GM21515 (cell line): ENCODE data around the gene ARHGAP5.

Source experiments
- ATAC-seq: cut with Tn5 transposase; IDR thresholded peaks from one replicate; pipeline ENCODE4 v1.9.1; 2021; ENCODE audit not compliant: unreplicated experiment

ARHGAP5 gene

GRCh38 chr14:32166924-32167323, 89.8 kb downstream of the ARHGAP5 start:
- no peak for ATAC-seq

GRCh38 chr14:32167907-32168306, 90.8 kb downstream of the ARHGAP5 start:
- ATAC-seq, result no peak

- ATAC-seq, result no peak
These were observed 92.1 kb downstream of the ARHGAP5 start for GRCh38 chr14:32169191-32169590.

DNA sequence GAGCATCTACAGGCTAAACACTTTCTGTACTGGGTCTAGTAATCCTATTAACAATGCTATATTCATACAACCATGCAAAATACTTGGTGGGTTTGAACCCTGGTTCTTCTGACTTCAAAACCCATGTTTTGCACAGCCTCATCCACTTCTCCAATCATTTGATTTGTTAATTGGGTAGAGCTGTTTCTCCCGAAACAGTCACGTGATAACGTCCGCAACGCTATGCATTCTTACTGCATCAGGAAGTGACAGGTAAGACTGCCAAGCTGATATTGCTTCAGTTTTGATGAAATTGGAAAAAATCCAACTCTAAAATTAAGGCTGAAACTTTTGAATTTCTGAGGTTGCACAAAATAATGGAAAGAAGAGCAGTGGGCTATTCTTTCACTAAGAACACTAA, 94.4 kb downstream of the ARHGAP5 start:
- no peak for ATAC-seq

DNA sequence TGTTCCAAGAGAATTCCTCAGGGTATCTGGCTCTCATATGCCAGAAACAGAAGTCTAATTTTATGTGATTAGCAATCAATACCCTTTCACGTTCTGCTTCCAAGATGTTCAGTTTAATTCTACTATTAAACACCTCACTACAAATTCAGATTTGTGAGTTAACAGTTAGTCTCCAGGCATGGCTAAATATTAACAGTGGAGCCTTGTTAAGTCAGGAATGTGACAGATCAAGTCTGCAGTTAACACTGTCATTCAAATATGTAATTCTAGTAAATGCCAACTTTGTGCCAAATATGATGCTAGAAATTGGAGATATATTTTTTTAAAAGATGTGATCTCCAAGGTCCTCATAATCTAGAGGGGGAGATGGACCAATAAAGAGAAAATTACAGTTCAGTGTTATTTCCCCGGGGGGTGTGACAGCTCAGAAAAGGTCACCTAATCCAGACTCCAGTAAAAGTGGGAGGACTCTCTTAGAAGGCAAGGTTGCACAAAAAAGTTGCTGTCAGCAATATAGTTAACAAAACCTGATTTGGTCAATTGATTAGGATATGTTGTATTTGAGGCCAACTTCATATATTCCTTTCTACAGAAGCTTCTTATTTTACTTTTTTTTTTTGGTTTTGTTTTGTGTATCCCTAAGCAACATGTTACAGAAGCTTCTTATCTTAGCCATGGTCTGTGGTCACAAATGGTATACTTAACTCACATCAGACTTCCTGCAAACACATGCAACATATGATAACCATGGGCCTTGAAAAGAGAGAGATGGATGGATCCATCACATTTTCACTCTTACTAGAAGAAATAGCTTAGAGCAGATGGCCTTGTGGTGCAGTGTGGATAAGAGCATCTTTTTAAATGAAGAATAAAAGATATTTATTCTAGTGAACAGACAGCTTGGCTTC, 106.3 kb downstream of the ARHGAP5 start:
- ATAC-seq, result no peak

DNA sequence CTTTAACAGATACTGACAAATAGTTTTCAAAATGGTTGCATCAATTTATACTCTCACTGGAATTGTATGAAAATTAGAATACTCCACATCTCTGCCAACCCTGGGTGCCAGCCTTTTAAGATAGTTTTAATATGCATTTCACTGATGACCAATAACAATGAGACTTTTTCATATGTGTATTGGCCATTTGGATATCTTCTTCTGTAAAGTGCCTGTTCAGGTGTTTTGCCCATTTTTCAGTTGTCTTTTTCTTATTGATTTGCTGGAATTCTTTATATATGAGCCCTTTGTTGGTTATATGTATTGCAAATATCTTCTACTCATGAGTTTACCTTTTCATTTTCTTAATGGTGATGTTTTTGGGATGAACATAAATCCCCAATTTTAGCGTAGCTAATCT, 108.0 kb downstream of the ARHGAP5 start:
- no peak for ATAC-seq

DNA sequence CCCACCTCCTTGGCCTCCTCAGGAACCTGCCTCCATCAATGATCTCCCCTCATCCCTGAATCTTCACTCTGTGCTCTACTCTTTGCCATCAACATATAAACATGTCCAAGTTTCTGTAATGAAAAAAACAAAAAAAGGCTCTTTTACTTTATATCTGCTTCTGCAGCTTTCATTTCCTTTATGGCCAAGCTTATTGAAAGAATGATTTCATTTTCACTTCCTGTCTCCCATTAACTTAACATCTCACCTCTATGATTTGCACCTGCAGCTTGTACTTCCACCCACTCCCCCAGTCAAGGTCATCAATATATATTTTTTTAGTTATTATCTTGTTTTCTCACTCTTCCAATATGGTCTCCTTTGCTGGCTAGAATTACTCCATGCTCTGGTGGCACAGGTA, 109.1 kb downstream of the ARHGAP5 start:
- ATAC-seq, result no peak

- no peak for ATAC-seq
These were observed 112.7 kb downstream of the ARHGAP5 start for GRCh38 chr14:32189811-32190210.

DNA sequence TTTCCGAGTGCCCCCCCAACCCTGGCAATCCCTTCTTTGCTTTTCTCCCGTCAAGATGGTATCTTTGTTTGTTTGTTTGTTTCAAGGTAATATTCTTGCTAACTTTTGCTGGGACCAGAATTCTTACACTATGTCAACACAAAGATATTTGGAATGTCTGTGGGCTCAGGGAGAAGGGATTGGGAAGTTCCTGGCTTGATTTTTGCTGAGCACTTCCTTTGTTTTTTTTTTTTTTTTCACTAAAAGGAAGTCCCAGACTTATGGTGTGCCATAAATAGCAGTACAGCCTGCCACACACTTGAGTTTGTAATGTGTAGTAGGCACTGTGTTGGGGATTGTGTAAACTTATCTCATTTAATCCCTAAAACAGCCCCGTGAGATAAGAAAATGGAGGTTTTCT, 113.6 kb downstream of the ARHGAP5 start:
- ATAC-seq, result no peak

- ATAC-seq, result no peak
These were observed 115.7 kb downstream of the ARHGAP5 start for GRCh38 chr14:32192712-32193373.

GRCh38 chr14:32193532-32193931, 116.4 kb downstream of the ARHGAP5 start:
- ATAC-seq, result no peak

DNA sequence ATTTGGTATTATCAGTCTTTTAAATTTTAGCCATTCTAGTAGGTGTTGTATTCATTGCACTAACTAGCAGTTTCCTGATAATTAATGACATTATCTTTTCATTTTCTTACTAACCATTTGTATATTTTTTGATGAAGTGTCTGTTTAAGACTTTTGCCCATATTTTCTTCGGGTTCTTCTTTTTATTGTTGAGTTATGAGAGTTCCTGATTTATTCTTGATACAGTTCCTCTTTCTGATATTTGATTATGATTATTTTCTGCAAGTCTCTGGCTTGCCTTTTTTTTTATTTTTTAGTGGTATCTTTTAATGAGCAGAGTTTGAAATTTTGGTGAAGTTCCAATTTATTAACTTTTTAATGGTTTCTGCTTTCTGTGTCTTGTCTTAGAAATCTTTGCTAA, 118.5 kb downstream of the ARHGAP5 start:
- ATAC-seq, result no peak

DNA sequence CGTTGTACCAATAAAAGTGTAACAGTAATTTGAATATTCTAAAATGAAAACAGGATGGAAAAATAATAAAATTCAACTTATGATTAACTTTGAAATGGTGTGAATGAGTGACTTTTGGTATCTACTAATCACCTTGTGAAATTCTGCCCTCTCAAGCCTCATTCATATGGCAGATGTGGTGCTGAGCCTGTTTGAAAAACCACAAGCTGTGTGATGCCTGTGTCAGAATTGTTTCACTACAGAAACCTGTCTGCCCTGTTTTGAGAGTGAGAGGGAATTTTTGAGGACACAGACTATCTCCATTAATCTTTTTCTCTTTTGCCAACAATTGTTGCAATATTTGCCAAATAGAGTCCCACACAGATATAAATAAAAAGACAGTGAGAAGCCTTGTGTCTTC, 120.8 kb downstream of the ARHGAP5 start:
- peak; percentile 39 for ATAC-seq

GRCh38 chr14:32200368-32201192, 123.5 kb downstream of the ARHGAP5 start:
- ATAC-seq, result peak; percentile 27

GRCh38 chr14:32201193-32201815, 124.2 kb downstream of the ARHGAP5 start:
- ATAC-seq, result peak; percentile 55

GRCh38 chr14:32201816-32202490, 124.8 kb downstream of the ARHGAP5 start, which contains the start of gene RNU6-7:
TSS of gene RNU6-7 (plus strand) at chr14:32202045.
- no peak for ATAC-seq

- ATAC-seq, result no peak
These were observed 125.4 kb downstream of the ARHGAP5 start for GRCh38 chr14:32202491-32202997.

DNA sequence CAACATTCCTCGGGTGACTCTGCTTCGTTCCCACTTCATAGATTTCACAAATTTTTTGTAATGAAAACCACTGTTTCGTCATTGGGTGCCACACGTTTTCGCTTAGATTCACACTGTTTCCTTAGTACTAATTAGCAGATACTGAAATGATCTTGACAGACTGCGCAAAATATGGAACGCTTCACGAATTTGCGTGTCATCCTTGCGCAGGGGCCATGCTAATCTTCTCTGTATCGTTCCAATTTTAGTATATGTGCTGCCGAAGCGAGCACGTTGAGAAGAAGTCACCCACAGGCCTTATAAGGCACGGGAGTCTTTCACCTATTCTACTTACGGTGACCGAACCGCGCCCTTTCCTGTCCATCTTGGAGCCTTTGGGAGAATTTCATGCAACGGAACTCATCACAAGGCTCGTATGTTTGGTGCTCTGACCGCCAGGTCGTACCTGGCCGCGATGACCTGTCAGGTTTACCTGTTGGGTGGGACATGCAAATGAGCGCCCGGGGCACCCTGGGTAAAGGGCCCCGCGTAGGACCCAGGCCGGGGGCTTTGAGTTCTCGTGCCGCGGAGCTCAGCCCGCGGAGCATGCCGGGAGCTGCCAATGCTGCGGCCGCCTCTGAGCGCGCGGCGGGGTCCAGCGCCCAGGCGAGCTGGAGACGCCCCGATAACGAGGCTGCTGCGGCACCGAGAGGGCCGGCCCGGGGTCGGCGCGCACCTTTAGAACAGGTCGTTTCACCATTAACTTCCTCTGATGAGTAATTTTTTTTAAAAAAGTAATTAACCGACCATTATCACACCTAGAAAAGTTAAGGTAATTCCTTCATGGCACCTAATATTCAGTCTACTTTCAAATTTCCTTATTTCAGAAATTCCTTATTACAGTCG, 126.1 kb downstream of the ARHGAP5 start, which contains the start of gene RNU6-8:
Gene RNU6-8 (minus strand): TSS at position 272 of the 885 bp plus-strand sequence.
- ATAC-seq, result peak; percentile 67

DNA sequence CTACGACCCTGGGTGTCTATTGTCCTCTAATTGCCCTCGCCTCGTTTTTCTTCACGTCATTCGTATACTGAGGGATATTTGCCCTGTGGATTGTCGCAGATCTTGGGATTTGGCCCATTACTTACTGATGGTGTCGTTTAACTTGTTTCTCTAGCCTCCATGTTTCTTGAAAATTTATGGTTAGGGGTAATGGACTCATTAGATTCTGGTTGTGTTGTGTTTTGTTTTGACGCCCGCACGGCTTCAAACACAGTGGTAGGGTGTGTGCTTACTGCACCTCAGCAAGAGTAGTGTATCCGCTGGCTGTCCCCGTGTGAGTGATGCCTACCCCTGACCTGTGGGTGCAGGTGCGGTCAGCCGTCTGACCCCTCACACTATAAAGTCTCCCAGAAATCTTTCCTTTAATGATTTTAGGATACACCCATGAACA, 126.8 kb downstream of the ARHGAP5 start:
- ATAC-seq, result no peak
